Stimulated activated CD8-positive, alpha-beta memory T cell treated with anti-CD3 and anti-CD28 coated beads, Interleukin-15, amount 100 ng/mL, for 4 hours (primary cell): ENCODE measurements around the gene ADGRV1.

Experiments used
- DNase-seq, 2 donors: peaks; one replicate each; pipeline ENCODE4 v3.0.0-alpha.2; 2020; ENCODE audit warnings: low read depth in 2 of 2

Gene ADGRV1

GRCh38 chr5:91135475-91136248, 577.1 kb downstream of the ADGRV1 start:
- no peak for DNase-seq

- DNase-seq: no peak
These were observed 577.7 kb downstream of the ADGRV1 start for GRCh38 chr5:91136271-91136670.

GRCh38 chr5:91137647-91138046, 579.0 kb downstream of the ADGRV1 start:
- DNase-seq: no peak

- no peak for DNase-seq
These were observed 581.1 kb downstream of the ADGRV1 start for GRCh38 chr5:91139572-91140200.

- no peak for DNase-seq
These were observed 582.1 kb downstream of the ADGRV1 start for GRCh38 chr5:91140657-91141056.

- no peak for DNase-seq
These were observed 583.0 kb downstream of the ADGRV1 start for GRCh38 chr5:91141642-91142041.

GRCh38 chr5:91142386-91142785, 583.8 kb downstream of the ADGRV1 start:
- no peak for DNase-seq

GRCh38 chr5:91142819-91143218, 584.2 kb downstream of the ADGRV1 start:
- no peak for DNase-seq

GRCh38 chr5:91143840-91144239, 585.2 kb downstream of the ADGRV1 start:
- no peak for DNase-seq

- no peak for DNase-seq
These were observed 586.1 kb downstream of the ADGRV1 start for GRCh38 chr5:91144491-91145332.

GRCh38 chr5:91145333-91145620, 586.7 kb downstream of the ADGRV1 start:
- no peak for DNase-seq

- no peak for DNase-seq
These were observed 587.6 kb downstream of the ADGRV1 start for GRCh38 chr5:91146230-91146629.

GRCh38 chr5:91146905-91147600, 588.5 kb downstream of the ADGRV1 start:
- DNase-seq: no peak

- no peak for DNase-seq
These were observed 591.6 kb downstream of the ADGRV1 start for GRCh38 chr5:91150234-91150633.

- DNase-seq: no peak
These were observed 592.0 kb downstream of the ADGRV1 start for GRCh38 chr5:91150636-91151035.

- no peak for DNase-seq
These were observed 593.4 kb downstream of the ADGRV1 start for GRCh38 chr5:91151947-91152346.

GRCh38 chr5:91154338-91154737, 595.7 kb downstream of the ADGRV1 start:
- DNase-seq: no peak

- DNase-seq: no peak
These were observed 596.7 kb downstream of the ADGRV1 start for GRCh38 chr5:91155274-91155673.

- DNase-seq: no peak
These were observed 597.6 kb downstream of the ADGRV1 start for GRCh38 chr5:91156242-91156641.

- DNase-seq: no peak
These were observed 599.4 kb downstream of the ADGRV1 start for GRCh38 chr5:91158011-91158410.

GRCh38 chr5:91159647-91160046, 601.0 kb downstream of the ADGRV1 start:
- DNase-seq: no peak

- no peak for DNase-seq
These were observed 602.2 kb downstream of the ADGRV1 start for GRCh38 chr5:91160714-91161285.
